B cell (primary cell): ENCODE results near the gene LDB3. TPM values are rescaled to one million over a fixed set of nuclear protein-coding genes. Genes with fewer than 3 reads are reported as not detected.

Source experiments
- polyA plus RNA-seq: library from polyadenylated mRNA; depleted of rRNA; stranded (reverse); fragments of >200 nt; gene quantifications from 2 replicates; pipeline ENCODE4 v1.2.3, GENCODE V29; 2012
- total RNA-seq, 2 donors: library from RNA; stranded (reverse); fragments of 120-200 nt in 1 of 2; gene quantifications; 1 replicate in 1 of 2; 2 replicates in 1 of 2; pipeline versions ENCODE4 v1.2.3 to v1.2.4, GENCODE V29; 2013 to 2022

Gene LDB3
- total and polyA plus RNA-seq, 2 donors (not counting 1 experiment from before 2014, with no cell fraction given), result 0.01 to 0.07 TPM

Other genes with a start within 250 kb of the LDB3 start
- gene WAPL, start 146.7 kb upstream of the LDB3 start, total RNA-seq, result 42.8 and 42.9 TPM in 2 replicates
- gene WAPL, start 146.7 kb upstream of the LDB3 start, polyA plus RNA-seq, result 8.3 and 15.4 TPM in 2 replicates
- not detected in 2 replicates for gene OPN4, start 14.0 kb upstream of the LDB3 start, total RNA-seq
- gene OPN4, start 14.0 kb upstream of the LDB3 start, polyA plus RNA-seq, result not detected in 2 replicates
- gene BMPR1A, start 88.1 kb downstream of the LDB3 start, total RNA-seq, result 15.1 and 15.9 TPM in 2 replicates
- 1.5 and 1.9 TPM in 2 replicates for gene BMPR1A, start 88.1 kb downstream of the LDB3 start, polyA plus RNA-seq